Psoas muscle (tissue), 8 donors: Measurements from ENCODE around the gene EFHC1. TPM values are rescaled to one million over a fixed set of nuclear protein-coding genes. Genes with fewer than 3 reads are reported as not detected.
A peak's percentile ranks its signal among the peaks of the same experiment; 100 is the strongest.

Experiments used
- ATAC-seq, 4 donors: fragments of 200-7000 bp; cut with Tn5 transposase; one replicate each; pipeline ENCODE4 v1.9.1; 2020; ENCODE audit warnings: moderate library complexity in 3 of 4, mild to moderate bottlenecking in 2 of 4
- DNase-seq, 2 donors: peaks; one replicate each; pipeline ENCODE4 v3.0.0-alpha.2; 2020
- H3K27ac ChIP-seq: fragments of 200-600 bp; one replicate; pipeline ENCODE4 v1.8.0; 2022
- H3K27me3 ChIP-seq, 3 donors: fragments of 200-600 bp in 1 of 3; one replicate each; pipeline versions ENCODE4 v1.6.1 to v1.8.0; 2013 to 2022; ENCODE audit warnings: low read length in 2 of 3, mild to moderate bottlenecking in 2 of 3, moderate library complexity in 1 of 3; ENCODE audit not compliant: insufficient read depth in 3 of 3
- H3K36me3 ChIP-seq, 2 donors: fragments of 200-600 bp in 1 of 2; one replicate each; pipeline versions ENCODE4 v1.6.1 to v1.8.0; 2013 to 2022; ENCODE audit warnings: low read depth in 1 of 2, mild to moderate bottlenecking in 1 of 2, moderate library complexity in 1 of 2; ENCODE audit not compliant: insufficient read depth in 1 of 2
- H3K4me1 ChIP-seq: fragments of 200-600 bp; one replicate; pipeline ENCODE4 v1.8.0; 2022
- H3K4me3 ChIP-seq: fragments of 200-600 bp; one replicate; pipeline ENCODE4 v1.8.0; 2022; ENCODE audit warnings: mild to moderate bottlenecking
- H3K9me3 ChIP-seq: fragments of 200-600 bp; one replicate; pipeline ENCODE4 v1.8.0; 2022
- CTCF ChIP-seq: fragments of 200-600 bp; IDR thresholded peaks from one replicate; pipeline ENCODE4 v1.8.0; 2022; ENCODE audit warnings: antibody characterized with exemption
- WGBS, 3 donors: extraction: QIAGEN DNeasy Blood & Tissue Kit; methylation state at CpG; one replicate each; pipeline versions ENCODE4 v1.1.6 to v1.1.7; 2013; 5-methylcytosine and 5-hydroxymethylcytosine counted together
- intact Hi-C, 2 donors: fragments of 100-400 bp; cut with DNase I; formaldehyde crosslinking; loops; one replicate each; pipeline versions ENCODE4 v1.11.0 to v1.14.2; 2022
- polyA plus RNA-seq, 3 donors: library from polyadenylated mRNA; stranded (reverse); fragments of 200-250 nt; gene quantifications; one replicate each; pipeline ENCODE4 v1.2.3, GENCODE V29; 2013
- total RNA-seq, 4 donors: library from RNA; stranded (reverse); fragmentation: NEBNext Ultra II Directional in 2 of 4; extraction: Animal tissue kit (Norgen Biotek cat#: 25700) in 2 of 4; gene quantifications; one replicate each; pipeline versions ENCODE4 v1.2.1 to v1.2.4, GENCODE V29; 2021 to 2023
- donor health status: healthy with polysubstance abuse.
- donor health status: DM: no; HTN: no; CAD: no; lungs with moderate emphysema.
- donor health status: Bipolar disorder and iron deficiency.
- donor health status: healthy.
- donor health status: DM: yes; HTN: yes; CAD: no.
- donor health status: DM: no; HTN: no; CAD: no.
- donor health status: DM: no; HTN: no; CAD: no.
- donor health status: DM: yes; HTN: yes; CAD: no.

EFHC1 gene
- total and polyA plus RNA-seq, 7 donors: 1.5 to 3.9 (median 2.0) TPM

- ATAC-seq: no peak
- Histone ChIP-seq H3K27ac (no peak overlapping the region), H3K27me3 (no peaks in the 10 kb centered on the region), H3K9me3 (no peaks in the 10 kb centered on the region), H3K4me3 (no peak overlapping the region), H3K36me3 (no peaks in the 10 kb centered on the region), H3K4me1 (no peaks in the 10 kb centered on the region)
- no peak for TF ChIP-seq CTCF
- intact Hi-C loops: no loop called here
- no peak for DNase-seq
- WGBS, 3 donors: 88 to 100% (median 95%) methylated on average over 1 of the region's 1 CpG
Measured at GRCh38 chr6:52393780-52394179, 26.4 kb upstream of the EFHC1 start.

GRCh38 chr6:52394251-52394666 lies 25.9 kb upstream of the EFHC1 start:
- TF ChIP-seq CTCF: no peak
- H3K36me3 ChIP-seq: no peaks in the 10 kb centered on the region
- no peaks in the 10 kb centered on the region for H3K4me1 ChIP-seq
- no peak overlapping the region for H3K4me3 ChIP-seq
- H3K9me3 ChIP-seq: no peaks in the 10 kb centered on the region
- intact Hi-C loops: no loop called here
- DNase-seq (no peak), ATAC-seq (no peak)
- 77 to 85% (median 83%) methylated on average over 4 of the region's 4 CpGs for WGBS, 3 donors
- no peak overlapping the region for H3K27ac ChIP-seq
- H3K27me3 ChIP-seq: no peaks in the 10 kb centered on the region

DNA sequence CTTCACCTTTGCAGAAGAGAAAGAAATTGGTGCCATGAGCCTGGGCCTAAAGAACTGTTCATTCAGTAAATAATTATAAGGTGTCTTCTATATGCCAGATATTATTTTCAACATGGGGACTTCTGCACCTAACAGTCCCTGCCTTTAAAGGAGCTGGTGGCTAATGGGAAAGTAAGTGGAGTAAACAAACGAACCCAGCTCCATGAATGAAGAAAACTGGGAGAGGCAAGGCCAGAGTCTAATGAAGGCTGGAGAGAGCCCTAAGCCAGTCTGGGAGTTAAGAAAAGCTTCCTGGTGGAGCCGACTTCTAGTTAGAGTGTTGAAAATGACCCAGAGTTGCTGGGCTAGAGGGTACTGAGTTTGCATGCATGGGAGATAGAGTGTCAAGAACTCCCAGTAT lies 24.2 kb upstream of the EFHC1 start:
- no peak overlapping the region for H3K27ac ChIP-seq
- WGBS, 3 donors: 80 to 85% (median 84%) methylated on average over 2 of the region's 2 CpGs
- DNase-seq (no peak), ATAC-seq (no peak)
- no peak for TF ChIP-seq CTCF
- intact Hi-C loops: loop anchor here in 1 of 2 donors (5.0 kb wide), 1 partner anchor 109 kb away; no protein-coding TSS in a partner anchor
- H3K4me1 ChIP-seq: no peaks in the 10 kb centered on the region
- no peaks in the 10 kb centered on the region for H3K36me3 ChIP-seq
- H3K9me3 ChIP-seq: no peaks in the 10 kb centered on the region
- no peaks in the 10 kb centered on the region for H3K27me3 ChIP-seq
- H3K4me3 ChIP-seq: no peak overlapping the region

GRCh38 chr6:52399511-52400312 lies 20.4 kb upstream of the EFHC1 start:
- intact Hi-C loops: loop anchor here in 1 of 2 donors (5.0 kb wide), 1 partner anchor 112 kb away; no protein-coding TSS in a partner anchor
- H3K36me3 ChIP-seq: no peaks in the 10 kb centered on the region
- H3K9me3 ChIP-seq: no peaks in the 10 kb centered on the region
- peak; percentile 63 for TF ChIP-seq CTCF
- ATAC-seq (no peak), DNase-seq (no peak)
- no peaks in the 10 kb centered on the region for H3K4me1 ChIP-seq
- WGBS, 3 donors: 37 to 45% (median 43%) methylated on average over 3 of the region's 3 CpGs
- no peak overlapping the region for H3K27ac ChIP-seq
- no peak overlapping the region for H3K4me3 ChIP-seq
- H3K27me3 ChIP-seq: no peaks in the 10 kb centered on the region
